Measurements from ENCODE around the gene CDK10.
"Not testable (repeated sequence)": the region's sequence is repeated elsewhere in the genome, so short reads cannot be mapped to it uniquely, and the experiment has no call there.

CDK10 gene

GRCh38 chr16:89651584-89651983 lies 34.9 kb upstream of the CDK10 start:
- no peaks in the 10 kb centered on the region for H3K9me3 ChIP-seq (ENCODE audit: control insufficient read depth, low read length)
- no peak overlapping the region for H3K27ac ChIP-seq (ENCODE audit: insufficient read depth, low read length, poor library complexity, severe bottlenecking)
- H3K27me3 ChIP-seq (replicated peaks; ENCODE audit: control insufficient read depth, insufficient read depth, low read length, poor library complexity, severe bottlenecking): no peaks in the 10 kb centered on the region
- no peak for DNase-seq
- H3K4me1 ChIP-seq (ENCODE audit: control insufficient read depth, insufficient read depth, low read length, poor library complexity, severe bottlenecking): peaks cover 3% of the 10 kb centered on the region
- no peak overlapping the region for H3K4me3 ChIP-seq (ENCODE audit: insufficient read depth, low read depth, low read length, poor library complexity, severe bottlenecking)
- peaks cover 24% of the 10 kb centered on the region for H3K36me3 ChIP-seq (ENCODE audit: control insufficient read depth, insufficient read depth, low read length)

GRCh38 chr16:89653656-89654295 lies 32.7 kb upstream of the CDK10 start:
- Histone ChIP-seq H3K27me3 (replicated peaks; ENCODE audit: control insufficient read depth, insufficient read depth, low read length, poor library complexity, severe bottlenecking) (no peaks in the 10 kb centered on the region), H3K4me1 (ENCODE audit: control insufficient read depth, insufficient read depth, low read length, poor library complexity, severe bottlenecking) (peaks cover 16% of the 10 kb centered on the region), H3K4me3 (ENCODE audit: insufficient read depth, low read depth, low read length, poor library complexity, severe bottlenecking) (no peak overlapping the region), H3K36me3 (ENCODE audit: control insufficient read depth, insufficient read depth, low read length) (peaks cover 16% of the 10 kb centered on the region), H3K9me3 (ENCODE audit: control insufficient read depth, low read length) (no peaks in the 10 kb centered on the region), H3K27ac (ENCODE audit: insufficient read depth, low read length, poor library complexity, severe bottlenecking) (no peak overlapping the region)
- no peak for DNase-seq

- no peak overlapping the region for H3K27ac ChIP-seq (ENCODE audit: insufficient read depth, low read length, poor library complexity, severe bottlenecking)
- H3K27me3 ChIP-seq (replicated peaks; ENCODE audit: control insufficient read depth, insufficient read depth, low read length, poor library complexity, severe bottlenecking): no peaks in the 10 kb centered on the region
- no peak for DNase-seq
- H3K4me1 ChIP-seq (ENCODE audit: control insufficient read depth, insufficient read depth, low read length, poor library complexity, severe bottlenecking): peaks cover 16% of the 10 kb centered on the region
- peaks cover 9% of the 10 kb centered on the region for H3K36me3 ChIP-seq (ENCODE audit: control insufficient read depth, insufficient read depth, low read length)
- no peak overlapping the region for H3K4me3 ChIP-seq (ENCODE audit: insufficient read depth, low read depth, low read length, poor library complexity, severe bottlenecking)
- no peaks in the 10 kb centered on the region for H3K9me3 ChIP-seq (ENCODE audit: control insufficient read depth, low read length)
Measured at GRCh38 chr16:89655062-89655643, 31.3 kb upstream of the CDK10 start.

GRCh38 chr16:89656435-89657121 lies 29.9 kb upstream of the CDK10 start:
- Histone ChIP-seq H3K36me3 (ENCODE audit: control insufficient read depth, insufficient read depth, low read length) (peaks cover 4% of the 10 kb centered on the region), H3K27ac (ENCODE audit: insufficient read depth, low read length, poor library complexity, severe bottlenecking) (peak overlapping the region; percentile 78), H3K4me3 (ENCODE audit: insufficient read depth, low read depth, low read length, poor library complexity, severe bottlenecking) (peak overlapping the region; percentile 79), H3K4me1 (ENCODE audit: control insufficient read depth, insufficient read depth, low read length, poor library complexity, severe bottlenecking) (peaks cover 16% of the 10 kb centered on the region), H3K27me3 (replicated peaks; ENCODE audit: control insufficient read depth, insufficient read depth, low read length, poor library complexity, severe bottlenecking) (no peaks in the 10 kb centered on the region), H3K9me3 (ENCODE audit: control insufficient read depth, low read length) (no peaks in the 10 kb centered on the region)
- DNase-seq: no peak

- Histone ChIP-seq H3K36me3 (ENCODE audit: control insufficient read depth, insufficient read depth, low read length) (no peaks in the 10 kb centered on the region), H3K27ac (ENCODE audit: insufficient read depth, low read length, poor library complexity, severe bottlenecking) (peak within 1 kb of the TSS; percentile 78), H3K27me3 (replicated peaks; ENCODE audit: control insufficient read depth, insufficient read depth, low read length, poor library complexity, severe bottlenecking) (no peaks in the 10 kb centered on the region), H3K4me3 (ENCODE audit: insufficient read depth, low read depth, low read length, poor library complexity, severe bottlenecking) (peak within 1 kb of the TSS; percentile 79), H3K4me1 (ENCODE audit: control insufficient read depth, insufficient read depth, low read length, poor library complexity, severe bottlenecking) (peaks cover 16% of the 10 kb centered on the region), H3K9me3 (ENCODE audit: control insufficient read depth, low read length) (no peaks in the 10 kb centered on the region)
- peak; percentile 88 to 91 (median 90) for DNase-seq
Measured at GRCh38 chr16:89657442-89658220, 28.9 kb upstream of the CDK10 start, which contains the start of the genes CHMP1A and SPATA33. CHMP1A (minus strand) TSS chr16:89657708; CDS start chr16:89657588, 120 bp downstream. SPATA33 (plus strand) TSS chr16:89657836; CDS start chr16:89657912, 76 bp downstream.

GRCh38 chr16:89658221-89658879 lies 28.1 kb upstream of the CDK10 start:
- H3K9me3 ChIP-seq (ENCODE audit: control insufficient read depth, low read length): no peaks in the 10 kb centered on the region
- DNase-seq: no peak
- H3K4me3 ChIP-seq (ENCODE audit: insufficient read depth, low read depth, low read length, poor library complexity, severe bottlenecking): peak overlapping the region; percentile 79
- peak overlapping the region; percentile 78 for H3K27ac ChIP-seq (ENCODE audit: insufficient read depth, low read length, poor library complexity, severe bottlenecking)
- H3K4me1 ChIP-seq (ENCODE audit: control insufficient read depth, insufficient read depth, low read length, poor library complexity, severe bottlenecking): peaks cover 16% of the 10 kb centered on the region
- no peaks in the 10 kb centered on the region for H3K36me3 ChIP-seq (ENCODE audit: control insufficient read depth, insufficient read depth, low read length)
- H3K27me3 ChIP-seq (replicated peaks; ENCODE audit: control insufficient read depth, insufficient read depth, low read length, poor library complexity, severe bottlenecking): no peaks in the 10 kb centered on the region

- Histone ChIP-seq H3K27ac (ENCODE audit: insufficient read depth, low read length, poor library complexity, severe bottlenecking) (no peak overlapping the region), H3K36me3 (ENCODE audit: control insufficient read depth, insufficient read depth, low read length) (no peaks in the 10 kb centered on the region), H3K4me3 (ENCODE audit: insufficient read depth, low read depth, low read length, poor library complexity, severe bottlenecking) (no peak overlapping the region), H3K4me1 (ENCODE audit: control insufficient read depth, insufficient read depth, low read length, poor library complexity, severe bottlenecking) (peaks cover 16% of the 10 kb centered on the region), H3K9me3 (ENCODE audit: control insufficient read depth, low read length) (no peaks in the 10 kb centered on the region), H3K27me3 (replicated peaks; ENCODE audit: control insufficient read depth, insufficient read depth, low read length, poor library complexity, severe bottlenecking) (no peaks in the 10 kb centered on the region)
- DNase-seq: no peak
Measured at GRCh38 chr16:89660146-89660545, 26.3 kb upstream of the CDK10 start.

GRCh38 chr16:89661215-89661614 lies 25.3 kb upstream of the CDK10 start:
- Histone ChIP-seq H3K4me3 (ENCODE audit: insufficient read depth, low read depth, low read length, poor library complexity, severe bottlenecking) (no peak overlapping the region), H3K36me3 (ENCODE audit: control insufficient read depth, insufficient read depth, low read length) (no peaks in the 10 kb centered on the region), H3K9me3 (ENCODE audit: control insufficient read depth, low read length) (no peaks in the 10 kb centered on the region), H3K27me3 (replicated peaks; ENCODE audit: control insufficient read depth, insufficient read depth, low read length, poor library complexity, severe bottlenecking) (no peaks in the 10 kb centered on the region), H3K4me1 (ENCODE audit: control insufficient read depth, insufficient read depth, low read length, poor library complexity, severe bottlenecking) (peaks cover 16% of the 10 kb centered on the region), H3K27ac (ENCODE audit: insufficient read depth, low read length, poor library complexity, severe bottlenecking) (no peak overlapping the region)
- DNase-seq: no peak

- not testable (repeated sequence) for H3K36me3 ChIP-seq (ENCODE audit: control insufficient read depth, insufficient read depth, low read length); H3K4me1 ChIP-seq (ENCODE audit: control insufficient read depth, insufficient read depth, low read length, poor library complexity, severe bottlenecking); H3K27me3 ChIP-seq (replicated peaks; ENCODE audit: control insufficient read depth, insufficient read depth, low read length, poor library complexity, severe bottlenecking); H3K4me3 ChIP-seq (ENCODE audit: insufficient read depth, low read depth, low read length, poor library complexity, severe bottlenecking); H3K27ac ChIP-seq (ENCODE audit: insufficient read depth, low read length, poor library complexity, severe bottlenecking); DNase-seq; H3K9me3 ChIP-seq (ENCODE audit: control insufficient read depth, low read length)
Measured at GRCh38 chr16:89664238-89664637, 22.3 kb upstream of the CDK10 start.

All from effector memory CD4-positive, alpha-beta T cell (primary cell).